ENCODE measurements around the gene ASZ1. TPM values are rescaled to one million over a fixed set of nuclear protein-coding genes. Genes with fewer than 3 reads are reported as not detected.

Gene ASZ1
- total RNA-seq, 1 experiment from 2014 or later: not detected

- RAD21 ChIA-PET (ENCODE audit: low non-redundant PET in 1 of 2, low total read pairs in 2 of 2, uncharacterized antibody in 2 of 2, unreplicated experiment in 2 of 2): no interaction called here
- no peaks in the 10 kb centered on the region for H3K27me3 ChIP-seq (ENCODE audit: insufficient read depth, low read length)
- no peak overlapping the region for H3K9ac ChIP-seq (ENCODE audit: low read length)
- no peak for TF ChIP-seq RAD21 (IDR thresholded peaks at IDR 0.05; ENCODE audit: low read depth)
- TF ChIP-seq SIN3A (IDR thresholded peaks at IDR 0.05; ENCODE audit: low read depth): no peak
- H3K27ac ChIP-seq (ENCODE audit: low read depth, low read length): no peak overlapping the region
- DNase-seq (ENCODE audit: low read depth, low spot score) (no peak), ATAC-seq (no peak)
- H3K79me2 ChIP-seq (ENCODE audit: insufficient read depth, low read length): no peaks in the 10 kb centered on the region
- H3K4me2 ChIP-seq (ENCODE audit: low read length): no peak overlapping the region
- POLR2A ChIA-PET: interaction anchor here (0.6 kb wide), 1 partner anchor 276 kb away, joined by 3 read pairs; no protein-coding TSS in a partner anchor
- CTCF ChIA-PET: interaction anchor here (0.9 kb wide), 1 partner anchor 304 kb away, joined by 3 read pairs; no protein-coding TSS in a partner anchor
- H3K9me3 ChIP-seq (ENCODE audit: control insufficient read depth in 1 of 2, insufficient read depth in 1 of 2, low read depth in 1 of 2, low read length in 2 of 2): no peaks in the 10 kb centered on the region
- H3K4me1 ChIP-seq (ENCODE audit: control insufficient read depth in 1 of 2, insufficient read depth in 2 of 2, low read length in 2 of 2): no peaks in the 10 kb centered on the region
- H3K4me3 ChIP-seq (replicated peaks in 1 of 2; ENCODE audit: low read depth in 1 of 2, low read length in 2 of 2): no peak overlapping the region
- no peaks in the 10 kb centered on the region for H3K36me3 ChIP-seq (ENCODE audit: control insufficient read depth in 1 of 2, insufficient read depth in 2 of 2, low read length in 2 of 2)
- H2AFZ ChIP-seq (ENCODE audit: low read depth, low read length, poor library complexity, severe bottlenecking): peak overlapping the region; percentile 47
- intact Hi-C loops (cut with micrococcal nuclease): no loop called here
- no peaks in the 10 kb centered on the region for H3K9me2 ChIP-seq (ENCODE audit: insufficient read depth)
- no TSS peak for BruUV-seq (replicated peaks)
- no peaks in the 10 kb centered on the region for H4K20me1 ChIP-seq (ENCODE audit: insufficient read depth)
Observed at GRCh38 chr7:117412390-117412789, 14.9 kb downstream of the ASZ1 start.

GRCh38 chr7:117411539-117411938 lies 15.8 kb downstream of the ASZ1 start:
- Histone ChIP-seq H3K4me2 (ENCODE audit: low read length) (no peak overlapping the region), H3K4me1 (ENCODE audit: control insufficient read depth in 1 of 2, insufficient read depth in 2 of 2, low read length in 2 of 2) (no peaks in the 10 kb centered on the region), H2AFZ (ENCODE audit: low read depth, low read length, poor library complexity, severe bottlenecking) (no peak overlapping the region), H3K27ac (ENCODE audit: low read depth, low read length) (no peak overlapping the region), H3K4me3 (replicated peaks in 1 of 2; ENCODE audit: low read depth in 1 of 2, low read length in 2 of 2) (no peak overlapping the region), H3K9me2 (ENCODE audit: insufficient read depth) (no peaks in the 10 kb centered on the region), H3K79me2 (ENCODE audit: insufficient read depth, low read length) (no peaks in the 10 kb centered on the region), H3K27me3 (ENCODE audit: insufficient read depth, low read length) (no peaks in the 10 kb centered on the region), H3K9ac (ENCODE audit: low read length) (no peak overlapping the region), H3K9me3 (ENCODE audit: control insufficient read depth in 1 of 2, insufficient read depth in 1 of 2, low read depth in 1 of 2, low read length in 2 of 2) (no peaks in the 10 kb centered on the region), H3K36me3 (ENCODE audit: control insufficient read depth in 1 of 2, insufficient read depth in 2 of 2, low read length in 2 of 2) (no peaks in the 10 kb centered on the region), H4K20me1 (ENCODE audit: insufficient read depth) (no peaks in the 10 kb centered on the region)
- DNase-seq (ENCODE audit: low read depth, low spot score) (no peak), ATAC-seq (no peak)
- ChIA-PET POLR2A (no interaction called here), CTCF (interaction anchor here (0.9 to 1.3 kb wide), 2 partner anchors 47 to 304 kb away, joined by 3 to 4 read pairs; no protein-coding TSS in a partner anchor), RAD21 (ENCODE audit: low non-redundant PET in 1 of 2, low total read pairs in 2 of 2, uncharacterized antibody in 2 of 2, unreplicated experiment in 2 of 2) (no interaction called here)
- intact Hi-C loops (cut with micrococcal nuclease): no loop called here
- TF ChIP-seq SP1 (IDR thresholded peaks at IDR 0.05; ENCODE audit: low read depth) (no peak), CTCF (IDR thresholded peaks at IDR 0.05 in 2 of 3, conservative IDR thresholded peaks at IDR 0.05 in 1 of 3; ENCODE audit: borderline replicate concordance in 1 of 3, insufficient read depth in 1 of 3, low read depth in 2 of 3, low read length in 2 of 3) (no peak), ZBTB33 (IDR thresholded peaks at IDR 0.05; ENCODE audit: extremely low read depth, insufficient replicate concordance, low read length) (no peak), ZNF274 (IDR thresholded peaks at IDR 0.05; ENCODE audit: low read depth, low read length) (no peak), EZH2phosphoT487 (IDR thresholded peaks at IDR 0.05; ENCODE audit: borderline replicate concordance) (no peak), YY1 (IDR thresholded peaks at IDR 0.05; ENCODE audit: extremely low read depth, insufficient replicate concordance, low read depth, low read length) (no peak)
- BruUV-seq (replicated peaks): no TSS peak

All from HCT116 (cell line).